Stimulated activated CD4-positive, alpha-beta T cell treated with anti-CD3 and anti-CD28 coated beads, TNF-alpha, amount 100 ng/mL, for 4 hours (primary cell): Measurements from ENCODE around the gene MRPL14.
"Not testable (repeated sequence)": the region's sequence is repeated elsewhere in the genome, so short reads cannot be mapped to it uniquely, and the experiment has no call there.

Experiments
- DNase-seq, 3 experiments: peaks; one replicate each; pipeline ENCODE4 v3.0.0-alpha.2; 2020; ENCODE audit warnings: low read depth in 3 of 3

Gene MRPL14

DNA sequence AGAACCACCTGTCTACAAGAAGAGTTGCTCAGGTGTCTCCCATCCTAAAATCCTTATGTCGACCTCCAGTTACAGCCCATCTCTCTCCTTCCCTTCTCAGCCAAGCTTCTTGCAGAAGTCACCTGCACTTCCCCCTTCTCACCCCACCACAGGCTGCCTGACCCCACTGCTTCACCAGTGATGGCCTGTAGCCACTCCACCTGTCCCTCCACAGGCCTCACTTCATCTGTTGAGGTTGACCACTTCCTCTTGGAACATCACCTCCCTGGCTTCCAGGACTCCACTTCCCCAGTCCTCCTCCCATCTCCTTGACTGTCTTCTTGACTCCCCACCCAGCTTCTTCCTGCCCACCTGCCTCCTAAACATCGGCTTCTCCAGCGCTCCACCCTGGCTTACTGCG lies 25.4 kb downstream of the MRPL14 start:
- DNase-seq: no peak

DNA sequence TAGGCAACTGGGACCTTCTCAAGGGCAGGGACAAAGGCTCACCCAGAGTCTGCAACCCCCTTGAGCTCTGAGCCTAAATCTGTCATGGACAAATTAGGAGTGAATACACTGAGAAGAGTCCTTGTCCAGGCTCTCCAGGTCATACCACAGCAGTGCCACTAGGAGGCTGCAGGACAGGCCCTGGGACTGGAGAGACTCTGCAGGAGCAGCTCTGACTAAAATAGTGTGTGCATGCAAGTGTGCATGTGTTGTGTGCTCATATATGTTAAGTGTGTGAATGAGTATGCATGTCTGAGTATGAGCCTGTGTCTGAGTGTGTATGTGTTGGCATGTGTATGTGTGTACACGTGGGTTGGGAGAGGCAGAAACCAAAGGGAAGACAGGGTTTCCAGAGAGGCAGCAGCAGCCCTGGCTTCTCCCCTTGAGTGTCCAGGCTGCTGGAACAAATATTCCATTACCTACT lies 27.1 kb downstream of the MRPL14 start:
- DNase-seq: no peak

DNA sequence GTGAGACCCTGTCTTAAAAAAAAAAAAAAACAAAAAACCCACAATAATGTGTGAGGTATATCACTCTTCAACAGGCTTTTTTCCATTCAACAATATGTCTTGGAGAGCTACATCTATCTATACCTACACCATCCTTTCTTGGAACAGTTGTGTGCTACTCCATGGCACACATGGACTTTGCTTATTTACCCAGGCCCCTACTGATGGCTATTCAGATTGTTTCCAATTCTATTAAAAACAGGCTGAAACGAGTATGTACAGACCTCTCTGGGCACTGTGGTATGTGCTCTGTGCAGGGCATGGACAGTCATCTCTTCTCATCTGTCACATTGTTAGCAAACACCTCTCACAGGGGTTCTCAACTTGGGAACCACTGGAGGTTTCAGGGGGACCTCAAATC lies 28.1 kb downstream of the MRPL14 start:
- no peak for DNase-seq

DNA sequence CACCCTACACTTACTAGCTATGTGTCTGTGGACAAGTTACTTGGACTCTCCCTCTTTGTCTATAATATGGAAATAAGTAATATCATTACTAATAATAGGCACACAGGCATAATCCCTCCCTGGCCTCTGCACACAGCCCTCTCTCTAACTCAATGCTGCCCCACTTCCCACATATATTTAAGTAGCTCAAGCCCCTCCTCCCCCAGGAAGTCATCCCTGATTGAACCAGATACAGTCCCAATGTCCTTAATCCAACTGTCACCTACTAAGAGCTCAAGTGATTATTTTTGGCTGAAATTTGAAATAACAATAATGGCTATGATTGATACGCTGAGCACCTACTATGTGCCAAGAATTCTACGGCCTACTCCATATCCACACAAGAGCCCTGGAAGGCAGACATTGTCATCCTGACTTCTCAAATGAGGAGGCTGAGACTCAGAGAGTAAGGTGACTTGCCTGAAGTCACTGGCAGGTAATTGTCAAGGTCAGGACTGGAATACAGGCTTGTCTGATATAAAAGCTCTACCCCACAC lies 29.4 kb downstream of the MRPL14 start:
- no peak for DNase-seq

DNA sequence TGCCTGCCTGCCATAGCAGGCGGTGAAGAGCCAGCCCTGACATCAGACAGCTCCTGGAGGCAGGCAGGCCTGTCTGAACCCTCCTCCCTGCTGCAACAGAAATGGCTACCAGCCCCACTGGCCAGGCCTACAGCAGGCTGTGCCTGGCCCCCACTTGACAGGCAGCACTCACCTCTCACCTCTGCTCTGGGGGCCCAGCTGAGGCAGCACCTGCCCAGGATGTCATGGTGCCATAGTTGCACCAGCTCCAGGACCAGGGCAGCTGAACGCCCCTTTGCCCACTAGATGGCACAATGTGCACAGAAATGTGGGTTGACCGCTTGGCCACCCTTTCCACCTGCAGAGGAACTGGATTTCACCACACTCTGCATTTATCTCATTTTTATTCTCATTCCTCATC lies 30.6 kb downstream of the MRPL14 start:
- peak; percentile 42 to 63 (median 55) for DNase-seq

DNA sequence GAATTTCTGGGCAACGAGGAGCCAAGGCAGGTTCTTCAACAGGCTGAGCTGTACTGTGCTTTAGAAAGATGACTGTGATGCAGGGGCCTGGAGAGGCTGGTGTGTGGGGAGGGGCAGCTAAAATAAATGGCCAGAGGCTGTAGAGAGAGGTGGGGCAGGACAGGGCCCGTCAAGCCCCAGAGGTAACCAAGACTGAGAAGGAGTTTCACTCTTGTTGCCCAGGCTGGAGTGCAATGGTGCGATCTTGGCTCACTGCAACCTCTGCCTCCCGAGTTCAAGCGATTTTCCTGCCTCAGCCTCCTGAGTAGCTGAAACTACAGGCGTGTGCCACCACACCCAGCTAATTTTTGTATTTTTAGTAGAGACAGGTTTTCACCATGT lies 32.0 kb downstream of the MRPL14 start:
- DNase-seq: not testable (repeated sequence)

DNA sequence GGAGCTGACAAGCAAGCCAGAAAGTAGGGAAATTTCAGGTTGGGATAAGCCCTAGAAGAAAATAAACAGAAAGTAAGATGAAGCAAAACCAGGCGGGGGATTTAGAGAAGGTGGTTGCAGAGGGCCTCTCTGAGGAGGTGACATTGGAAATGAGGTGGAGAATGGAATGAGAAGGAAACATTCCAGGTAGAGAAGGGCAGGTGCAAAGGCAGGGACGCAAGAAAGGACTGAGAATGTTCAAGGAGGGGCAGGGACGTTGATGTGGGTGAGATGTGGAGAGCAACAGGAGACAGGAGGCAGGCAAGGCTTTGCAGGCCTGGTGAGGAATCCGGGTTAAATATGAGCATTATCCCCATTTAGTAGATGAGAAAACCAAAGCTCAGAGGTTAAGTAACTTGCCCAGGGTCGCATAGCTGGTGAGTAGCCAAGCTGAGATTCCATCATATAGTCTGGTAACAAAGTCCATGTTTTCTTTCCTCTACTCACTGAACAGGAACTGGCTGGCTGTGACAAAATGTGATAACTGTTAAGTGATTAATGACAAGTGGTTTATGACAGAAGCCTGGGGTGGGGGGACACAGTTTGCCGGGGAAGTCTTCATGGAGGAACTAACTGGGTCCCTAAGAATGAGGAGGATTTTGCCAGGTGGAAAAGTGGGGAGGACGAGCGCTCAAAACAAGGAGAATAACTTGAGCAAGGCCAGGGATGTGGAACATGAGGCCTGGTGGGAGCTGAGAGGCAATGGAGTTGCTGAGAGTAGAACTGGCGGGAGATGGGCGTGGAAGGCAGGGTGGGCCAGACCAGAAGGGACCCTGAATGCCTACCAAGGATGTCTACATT lies 32.6 kb downstream of the MRPL14 start:
- DNase-seq: no peak

DNA sequence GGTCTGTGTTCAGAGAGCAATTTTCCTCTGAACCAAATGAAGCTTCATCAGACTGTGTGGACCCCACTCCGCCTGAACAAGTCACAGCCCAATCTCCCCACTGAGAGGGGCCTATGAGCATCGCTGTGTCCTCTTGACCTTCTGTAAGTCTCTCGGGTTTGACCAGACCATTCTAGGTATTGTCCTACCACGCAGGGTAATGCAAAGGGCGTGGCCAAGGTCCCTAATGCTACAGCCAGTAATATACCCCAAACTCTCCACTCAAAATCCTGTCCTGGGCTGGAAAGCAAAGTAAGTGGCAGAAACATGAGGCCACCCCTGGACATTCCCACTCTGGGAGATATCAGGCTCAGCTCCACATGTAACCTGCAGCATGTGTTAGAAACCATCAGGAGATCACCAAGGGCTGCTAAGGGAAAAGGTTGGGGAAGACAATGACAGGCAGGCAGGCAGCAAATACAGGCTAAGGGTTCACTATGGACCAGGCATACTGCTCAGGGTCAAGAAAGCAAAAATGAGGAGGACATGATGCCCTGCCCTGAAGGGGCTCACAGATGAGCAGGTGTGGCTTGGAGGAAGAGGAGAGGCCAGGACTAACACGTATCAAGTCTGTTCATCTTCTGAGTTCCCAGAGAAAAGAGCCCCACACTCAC lies 33.4 kb downstream of the MRPL14 start:
- no peak for DNase-seq

DNA sequence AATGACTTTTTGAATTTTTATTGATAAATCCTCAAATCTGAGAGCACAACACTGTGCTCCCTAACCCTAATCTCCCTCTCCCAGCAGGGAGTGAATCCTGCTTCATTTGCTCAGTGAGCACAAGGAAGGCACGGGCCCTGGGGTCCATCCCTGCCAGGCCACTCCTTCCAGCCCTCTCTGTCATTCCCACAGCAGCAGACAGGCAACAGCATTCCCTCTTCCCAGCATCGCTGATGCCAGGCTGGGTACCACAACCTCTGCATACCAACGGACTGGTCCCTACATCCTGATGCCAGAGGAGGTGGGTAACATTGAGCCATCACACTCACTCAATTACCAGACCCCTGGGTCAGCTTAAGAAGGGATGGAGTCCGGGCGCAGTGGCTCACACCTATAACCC lies 34.2 kb downstream of the MRPL14 start:
- DNase-seq: no peak

DNA sequence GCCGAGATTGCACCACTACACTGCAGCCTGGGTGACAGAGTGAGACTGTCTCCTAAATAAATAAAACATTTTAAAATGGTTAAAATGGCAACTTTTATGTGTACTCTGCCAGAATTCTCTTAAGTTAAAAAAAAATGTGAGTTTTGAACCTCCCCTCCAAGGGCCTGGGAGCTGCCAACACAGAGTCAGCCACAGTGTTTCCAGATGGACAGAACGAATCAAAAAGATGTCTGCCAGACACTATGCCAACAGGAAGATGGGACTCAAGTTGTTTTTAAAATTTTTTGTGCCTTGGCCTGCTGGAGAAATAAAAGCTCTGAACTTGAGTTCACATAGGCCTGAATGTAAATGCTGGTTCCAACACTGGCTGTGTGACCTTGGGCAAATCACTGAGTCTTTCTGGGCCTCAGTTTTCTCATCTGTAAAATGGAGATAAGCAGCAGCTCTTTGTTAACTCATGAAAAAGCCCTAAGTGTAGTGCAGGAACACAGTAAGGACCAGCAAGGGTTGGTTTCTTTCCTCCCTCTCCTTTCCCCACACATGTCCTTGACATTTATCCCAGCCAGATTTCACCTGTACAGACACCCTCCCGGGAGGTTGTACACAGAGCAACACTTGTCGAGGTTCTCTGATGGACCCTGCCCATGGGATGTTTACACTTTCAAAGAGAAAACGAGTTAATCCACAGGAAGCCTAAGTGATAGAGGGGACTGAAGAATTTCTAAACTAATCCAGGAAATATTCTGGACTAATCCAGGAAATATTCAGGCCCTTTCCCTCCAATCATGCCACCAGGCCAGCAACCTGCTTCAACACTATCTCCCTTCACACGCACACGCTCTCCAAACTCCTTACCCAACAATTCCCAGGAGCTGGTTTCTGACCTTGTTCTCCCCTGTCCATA lies 35.0 kb downstream of the MRPL14 start:
- DNase-seq: no peak

DNA sequence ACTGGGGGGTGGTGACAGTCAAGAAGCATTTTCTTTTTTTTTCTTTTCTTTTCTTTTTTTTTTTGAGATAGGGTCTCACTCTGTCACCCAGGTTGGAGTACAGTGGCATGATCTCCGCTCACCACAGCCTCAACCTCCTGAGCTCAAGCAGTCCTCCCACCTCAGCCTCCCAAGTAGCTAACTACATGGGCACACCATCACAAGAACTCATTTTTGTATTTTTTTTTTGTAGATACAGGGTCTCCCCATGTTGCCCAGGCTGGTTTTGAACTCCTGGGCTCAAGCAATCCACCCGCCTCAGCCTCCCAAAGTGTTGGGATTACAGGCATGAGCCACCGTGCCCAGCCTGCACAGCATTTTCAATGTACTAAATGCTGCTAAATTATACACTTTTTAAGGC lies 35.9 kb downstream of the MRPL14 start:
- DNase-seq: not testable (repeated sequence)

DNA sequence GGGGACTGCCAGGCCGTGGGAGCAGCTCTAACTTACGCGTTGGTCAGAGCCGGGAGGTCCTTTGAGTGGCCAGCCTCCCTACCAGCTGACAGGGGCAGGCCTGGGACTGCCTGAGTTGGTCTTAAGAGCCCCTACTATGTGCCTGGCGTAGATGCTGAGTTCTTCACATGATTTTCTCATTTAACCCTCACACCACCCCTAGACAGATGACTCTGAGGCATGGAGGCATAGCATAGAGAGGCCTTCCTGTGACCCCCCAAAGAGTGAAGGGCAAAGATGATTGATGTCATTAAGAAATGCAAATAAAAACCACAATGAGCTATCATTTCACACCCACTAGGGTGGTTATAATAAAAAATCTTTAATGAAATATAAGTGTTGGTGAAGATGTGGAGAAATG lies 36.8 kb downstream of the MRPL14 start:
- DNase-seq: no peak

DNA sequence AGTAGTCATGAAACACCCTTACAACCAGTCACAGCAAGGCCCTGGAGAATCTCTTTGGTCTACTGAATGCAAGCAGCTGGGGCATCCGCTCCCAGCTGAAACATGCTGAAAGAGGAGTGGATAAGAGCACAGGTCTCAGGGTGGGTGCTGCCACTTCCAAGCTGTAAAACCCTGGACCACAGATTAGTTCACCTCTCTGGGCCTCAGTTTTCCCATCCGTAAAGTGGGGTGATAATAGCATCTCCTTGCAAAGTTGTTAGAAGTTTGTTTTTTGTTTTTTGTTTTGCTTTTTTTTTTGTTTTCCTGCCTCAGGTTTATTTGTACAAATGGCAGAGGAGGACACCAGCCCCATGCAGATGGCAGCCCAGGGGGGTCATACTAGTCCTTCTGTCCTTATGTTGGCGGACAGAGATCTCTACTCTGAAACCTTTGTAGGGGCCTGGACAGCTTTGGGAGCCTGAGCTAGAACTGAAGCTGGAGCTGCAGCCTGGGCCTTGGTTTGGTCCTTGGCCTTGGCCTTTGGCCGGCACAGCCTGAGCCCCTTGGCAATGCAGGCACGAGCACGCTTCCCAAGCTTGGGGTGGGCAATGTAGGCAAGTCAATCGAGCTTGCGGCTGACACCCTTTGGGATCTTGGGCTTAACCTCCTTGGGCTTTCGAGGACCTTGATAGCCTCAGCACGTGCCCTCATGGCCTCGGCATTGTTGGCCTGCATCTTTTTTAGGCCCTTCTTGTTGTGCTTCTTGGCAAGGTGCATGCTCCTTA lies 38.2 kb downstream of the MRPL14 start:
- DNase-seq: no peak

DNA sequence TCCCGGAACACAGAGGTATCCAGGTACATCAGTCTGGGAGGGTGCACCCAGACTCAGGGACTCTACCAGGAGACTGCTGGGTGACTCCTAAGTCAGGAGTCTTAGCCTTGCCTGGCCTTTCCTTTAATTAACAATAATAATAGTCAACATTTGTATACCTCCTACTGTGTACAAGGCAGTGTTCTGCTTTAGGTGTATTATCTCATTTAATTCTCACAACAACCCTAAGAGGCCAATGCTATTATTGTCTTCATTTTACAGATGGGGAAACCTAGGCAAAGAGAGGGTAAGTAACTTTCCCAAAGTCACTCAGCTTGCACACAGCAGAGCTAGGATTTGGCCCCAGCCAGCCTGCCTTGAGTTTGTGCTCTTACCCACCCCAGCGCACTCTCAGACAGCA lies 39.6 kb downstream of the MRPL14 start:
- no peak for DNase-seq

DNA sequence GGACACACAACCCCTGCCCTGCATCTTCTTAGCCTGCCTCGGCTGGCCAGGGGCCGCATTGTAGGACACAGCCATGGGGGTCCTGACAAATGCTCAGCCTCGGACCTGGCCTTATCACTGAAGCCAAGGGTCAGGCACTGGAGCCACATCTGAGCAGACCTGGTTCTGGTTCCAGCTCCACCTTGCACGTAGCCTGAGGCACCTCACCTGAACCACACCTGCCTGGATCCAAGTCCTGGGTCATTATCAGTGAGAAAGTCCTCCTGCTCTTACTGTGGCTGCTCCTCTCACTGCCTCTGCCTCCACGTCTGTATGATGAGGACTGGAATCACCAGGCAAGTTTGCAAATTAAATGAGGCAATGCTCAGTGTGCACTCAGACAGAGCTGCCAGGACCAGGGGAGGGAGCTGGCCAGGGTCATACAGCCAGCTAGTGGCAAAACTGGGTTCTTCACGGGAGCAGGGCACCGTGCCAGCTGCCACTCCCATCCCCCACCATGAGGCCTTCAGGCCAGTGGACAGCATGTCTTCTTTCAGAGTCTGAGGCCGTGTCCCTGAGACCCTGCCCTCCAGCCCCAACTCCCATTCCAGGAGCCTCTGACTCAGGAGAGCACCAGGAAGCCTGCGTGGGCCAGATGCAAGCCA lies 40.2 kb downstream of the MRPL14 start:
- no peak for DNase-seq

DNA sequence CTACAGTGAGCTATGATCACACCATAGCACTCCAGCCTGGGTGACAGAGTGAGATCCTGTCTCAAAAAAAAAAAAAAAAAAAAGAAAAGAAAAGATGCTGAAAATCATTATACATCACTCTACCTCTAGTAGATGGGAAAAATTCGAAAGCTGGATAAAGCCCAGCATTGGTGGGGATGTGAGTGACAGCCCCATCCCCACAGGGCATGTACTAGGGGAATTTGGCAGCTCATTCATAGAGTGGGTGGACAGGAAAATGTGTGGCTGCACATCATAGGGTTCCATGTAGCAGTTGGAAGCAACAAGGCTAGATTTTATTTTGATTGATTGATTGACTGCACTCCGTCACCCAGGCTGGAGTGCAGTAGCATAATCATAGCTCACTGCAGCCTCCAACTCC lies 42.0 kb downstream of the MRPL14 start:
- no peak for DNase-seq

DNA sequence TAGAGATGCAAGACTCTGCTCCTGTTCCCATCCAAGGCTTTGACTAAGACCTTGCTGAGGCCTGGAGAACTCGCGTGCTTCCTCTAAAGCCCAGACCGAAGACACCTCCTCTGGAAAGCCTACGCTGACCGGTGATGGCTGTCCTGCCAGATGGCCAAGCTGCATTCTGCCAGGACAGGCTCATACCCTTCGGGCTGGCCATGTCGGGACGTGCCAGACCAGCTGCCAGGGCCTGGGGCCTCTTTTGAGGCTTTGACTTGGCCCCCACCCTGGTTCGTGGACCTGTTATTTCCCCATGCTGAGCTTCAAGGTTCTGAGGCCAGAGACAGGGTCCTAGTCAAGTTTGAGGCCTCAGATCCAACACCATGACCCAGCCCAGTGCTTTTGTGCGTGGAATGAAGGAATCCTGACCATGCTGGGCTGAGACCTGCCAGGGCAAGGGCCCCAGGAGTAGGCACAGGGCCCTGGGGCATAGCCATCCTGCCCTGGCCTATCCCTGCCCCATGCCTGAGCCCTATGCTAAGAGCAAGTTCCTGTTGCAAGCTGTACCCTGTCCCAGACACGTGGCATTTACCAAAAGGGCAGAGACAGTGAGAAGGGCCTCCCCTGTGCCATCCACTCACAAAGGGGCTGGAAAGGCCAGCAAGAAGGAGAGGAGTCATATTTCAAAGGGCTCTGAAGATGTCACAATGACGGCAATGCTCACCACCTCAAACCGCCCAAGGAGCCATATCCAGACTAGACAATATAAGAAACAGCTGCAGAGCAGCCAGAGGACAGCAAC lies 42.8 kb downstream of the MRPL14 start:
- no peak for DNase-seq

DNA sequence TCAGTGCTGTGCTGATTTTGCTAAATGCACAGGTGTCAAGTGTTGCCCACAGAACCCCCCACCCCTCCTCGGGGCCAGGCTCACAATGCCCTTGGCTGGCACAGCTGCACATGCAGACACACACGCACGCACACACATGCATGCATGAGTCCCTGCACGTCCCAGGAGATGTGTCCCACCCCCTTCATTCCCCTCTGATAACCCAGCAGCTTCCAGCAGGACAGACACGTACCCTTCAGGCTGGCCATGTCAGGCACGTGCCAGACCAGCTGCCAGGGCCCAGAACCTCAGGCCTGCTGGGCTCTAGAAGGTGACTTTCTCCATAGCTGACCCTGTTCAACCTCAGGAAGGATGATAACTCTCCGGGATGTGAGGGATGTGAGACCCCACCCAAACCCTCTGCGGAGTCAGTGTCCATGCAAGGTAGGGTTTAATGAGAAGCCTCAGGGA lies 44.4 kb downstream of the MRPL14 start:
- no peak for DNase-seq

DNA sequence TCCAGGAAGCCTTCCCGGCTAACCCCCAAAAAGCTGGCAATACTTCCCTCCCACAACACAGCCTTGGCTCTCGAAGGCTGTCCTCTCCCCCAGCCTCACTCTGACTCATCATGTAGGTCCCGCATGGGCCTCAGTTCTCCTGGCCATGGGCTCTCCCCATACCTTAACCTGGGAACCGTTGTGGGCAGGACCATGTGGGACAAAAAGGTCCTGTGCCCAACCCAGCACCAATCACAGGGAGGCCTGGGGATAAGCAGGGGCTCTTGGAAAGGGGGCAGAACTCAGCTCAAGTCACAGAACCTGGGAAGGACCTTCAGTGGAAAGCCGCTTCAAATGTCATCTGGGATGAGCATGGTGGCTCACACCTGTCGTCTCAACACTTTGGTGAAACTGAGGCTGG lies 45.5 kb downstream of the MRPL14 start:
- no peak for DNase-seq
